A549 (cell line): ENCODE measurements around the gene CMTM3. TPM values are rescaled to one million over a fixed set of nuclear protein-coding genes. Genes with fewer than 3 reads are reported as not detected.
A peak's percentile ranks its signal among the peaks of the same experiment; 100 is the strongest.

Experiments used
- ATAC-seq, 2 experiments: fragments of 200-7000 bp in 1 of 2; fragments of >200 bp in 1 of 2; cut with Nextera tagmentation in 1 of 2; cut with Tn5 transposase in 1 of 2; 3 replicates each; pipeline versions ENCODE4 v1.8.0 to v1.9.1; 2018 to 2020; ENCODE audit warnings: mild to moderate bottlenecking in 1 of 2, moderate library complexity in 1 of 2
- CTCF ChIA-PET: fragments of 300-600 bp; sonication (Branson Sonifier 250); formaldehyde crosslinking; extraction: SDS; loops from one replicate; lab custom pipeline; 2021; ENCODE audit warnings: antibody characterized with exemption, inconsistent platforms; lab: Yijun Ruan, JAX
- POLR2A ChIA-PET: fragments of 350-600 bp; formaldehyde crosslinking; extraction: SDS; loops from one replicate; lab custom pipeline; 2021; ENCODE audit warnings: antibody characterized with exemption, inconsistent platforms; lab: Yijun Ruan, JAX
- DNase-seq, 2 experiments: peaks; one replicate each; pipeline versions ENCODE4 v3.0.0 to v3.0.0-alpha.2; 2011 to 2016; ENCODE audit warnings: low read depth in 1 of 2, low spot score in 1 of 2
- FAIRE-seq: peaks from 2 replicates; lab custom pipeline; 2011; peaks lifted over from hg19 to GRCh38; lab: Jason Lieb, UNC
- H3K27ac ChIP-seq, 2 experiments: fragments of >200 bp; sonication (Bioruptor Twin); formaldehyde crosslinking; 3 replicates each; pipeline ENCODE4 v1.5.1; 2016 to 2017
- H3K4me1 ChIP-seq: fragments of >200 bp; sonication (Bioruptor Twin); formaldehyde crosslinking; 3 replicates; pipeline ENCODE4 v1.6.1; 2016
- H3K4me2 ChIP-seq: fragments of >200 bp; sonication (Bioruptor Twin); formaldehyde crosslinking; 3 replicates; pipeline ENCODE4 v1.6.1; 2016
- H3K4me3 ChIP-seq: fragments of >200 bp; sonication (Bioruptor Twin); formaldehyde crosslinking; 3 replicates; pipeline ENCODE4 v1.5.1; 2016
- H3K9me3 ChIP-seq: fragments of >200 bp; sonication (Bioruptor Twin); formaldehyde crosslinking; 3 replicates; pipeline ENCODE4 v1.6.1; 2016
- CEBPB ChIP-seq, 2 experiments: fragments of >200 bp in 1 of 2; sonication (Bioruptor Twin) in 1 of 2; formaldehyde crosslinking in 1 of 2; IDR thresholded peaks; 2 replicates each; pipeline ENCODE4 v1.6.1; 2012 to 2016
- EP300 ChIP-seq, 2 experiments: fragments of >200 bp; sonication (Bioruptor Twin); formaldehyde crosslinking; IDR thresholded peaks; 2 replicates in 1 of 2; 3 replicates in 1 of 2; pipeline ENCODE4 v1.6.1; 2016 to 2017
- HEYL ChIP-seq: fragments of 250-450 bp; sonication (Bioruptor Pico); IDR thresholded peaks from 2 replicates; pipeline ENCODE4 v1.8.0; 2021; ENCODE audit warnings: mild to moderate bottlenecking, moderate library complexity
- HOXA7 ChIP-seq: fragments of 250-450 bp; sonication (Bioruptor Pico); IDR thresholded peaks from 2 replicates; pipeline ENCODE4 v1.5.0; 2020; ENCODE audit warnings: mild to moderate bottlenecking, moderate library complexity
- KDM1A ChIP-seq: fragments of 200-600 bp; sonication (generic); IDR thresholded peaks from 2 replicates; pipeline ENCODE4 v1.6.1; 2016; ENCODE audit warnings: low read depth, mild to moderate bottlenecking
- MAFK ChIP-seq: fragments of 450-650 bp; IDR thresholded peaks from 2 replicates; pipeline ENCODE4 v1.6.1; 2014; ENCODE audit not compliant: partially characterized antibody
- MYC ChIP-seq: IDR thresholded peaks from 2 replicates; pipeline ENCODE4 v1.6.1; 2012; ENCODE audit warnings: mild to moderate bottlenecking, inconsistent platforms, low read length, improper control_type of control experiment, borderline replicate concordance
- NR3C1 ChIP-seq: fragments of >200 bp; sonication (Bioruptor Twin); formaldehyde crosslinking; IDR thresholded peaks from 3 replicates; pipeline ENCODE4 v1.6.1; 2017
- RAD21 ChIP-seq, 2 experiments: fragments of >200 bp in 1 of 2; sonication (Bioruptor Twin) in 1 of 2; formaldehyde crosslinking in 1 of 2; IDR thresholded peaks in 1 of 2; conservative IDR thresholded peaks in 1 of 2; 2 replicates in 1 of 2; 3 replicates in 1 of 2; pipeline ENCODE4 v1.6.1; 2012 to 2018; ENCODE audit warnings: inconsistent platforms in 1 of 2
- RNF2 ChIP-seq: fragments of 200-600 bp; sonication (generic); IDR thresholded peaks from 2 replicates; pipeline ENCODE4 v1.6.1; 2016; ENCODE audit warnings: low read depth, mild to moderate bottlenecking, antibody characterized with exemption, moderate library complexity, borderline replicate concordance
- ZSCAN20 ChIP-seq: fragments of 250-450 bp; sonication (Bioruptor Pico); IDR thresholded peaks from 2 replicates; pipeline ENCODE4 v1.8.0; 2022; ENCODE audit warnings: mild to moderate bottlenecking, moderate library complexity
- WGBS: methylation state at CpG from one replicate; pipeline ENCODE4 v1.1.6; 2017; ENCODE audit errors: missing lambda C conversion rate; 5-methylcytosine and 5-hydroxymethylcytosine counted together
- polyA plus RNA-seq, 4 experiments: library from polyadenylated mRNA; depleted of rRNA in 3 of 4; stranded (reverse); fragments of >200 nt; fragmentation: RNase III in 1 of 4; extraction: RNeasy Plus Mini Kit Qiagen cat#74134 plus additional on column Dnase treatment in 1 of 4; gene quantifications; 2 replicates in 3 of 4; 3 replicates in 1 of 4; pipeline ENCODE4 v1.2.3, GENCODE V29; 2011 to 2017

The CMTM3 gene
- polyA plus RNA-seq, 2 of the 4 experiments (the other 2 are of a cell fraction), result 36.0 to 36.1 TPM

- FAIRE-seq (no peak), ATAC-seq (peak in 1 of 2 experiments; percentile 40; a peak in 3 of 6 replicates), DNase-seq (no peak)
- H3K4me2 ChIP-seq, result no peak overlapping the region
- H3K9me3 ChIP-seq, result no peaks in the 10 kb centered on the region
- WGBS, result 83% methylated on average over 4 of the region's 4 CpGs
- TF ChIP-seq HOXA7 (no peak), ZSCAN20 (CRISPR knock-in tag) (no peak), CEBPB (IDR thresholded peaks at IDR 0.05) (no peak), MYC (no peak), KDM1A (no peak)
- no peak overlapping the region for H3K4me3 ChIP-seq
- CTCF ChIA-PET, result interaction anchor here (0.7 to 4.0 kb wide), 8 partner anchors 9 to 287 kb away, joined by 3 to 24 read pairs (median 4); partner anchors contain the start of genes CKLF and NAE1
- POLR2A ChIA-PET, result interaction anchor here (0.6 kb wide), 1 partner anchor 15 kb away, joined by 4 read pairs; no protein-coding TSS in a partner anchor
- no peak overlapping the region for H3K27ac ChIP-seq
- no peaks in the 10 kb centered on the region for H3K4me1 ChIP-seq
These were observed 23.8 kb upstream of the CMTM3 start for GRCh38 chr16:66580605-66581209.

GRCh38 chr16:66581246-66581952 is 23.1 kb upstream of the CMTM3 start:
- Histone ChIP-seq H3K4me2 (no peak overlapping the region), H3K27ac (no peak overlapping the region), H3K4me3 (no peak overlapping the region), H3K4me1 (no peaks in the 10 kb centered on the region)
- no peak for DNase-seq
- FAIRE-seq, result no peak
- no peak for ATAC-seq
- WGBS, result 80% methylated on average over 3 of the region's 3 CpGs
- CTCF ChIA-PET, result interaction anchor here (0.9 to 4.0 kb wide), 7 partner anchors 8 to 250 kb away, joined by 3 to 24 read pairs (median 4); partner anchors contain the start of genes CKLF and NAE1
- TF ChIP-seq RNF2, result no peak
- TF ChIP-seq EP300 (IDR thresholded peaks at IDR 0.05), result no peak
- TF ChIP-seq HEYL (CRISPR knock-in tag), result no peak
- TF ChIP-seq HOXA7, result no peak
- TF ChIP-seq RAD21 (conservative IDR thresholded peaks at IDR 0.05 in 1 of 2, IDR thresholded peaks at IDR 0.05 in 1 of 2), result no peak
- TF ChIP-seq, all 56 proteins: peak for 0
- POLR2A ChIA-PET, result no interaction called here
- no peaks in the 10 kb centered on the region for H3K9me3 ChIP-seq

- ATAC-seq (no peak), DNase-seq (no peak), FAIRE-seq (no peak)
- TF ChIP-seq EP300 (IDR thresholded peaks at IDR 0.05), result no peak
- H3K4me1 ChIP-seq, result no peaks in the 10 kb centered on the region
- 86% methylated on average over 10 of the region's 10 CpGs for WGBS
- no peak overlapping the region for H3K4me3 ChIP-seq
- ChIA-PET POLR2A (no interaction called here), CTCF (interaction anchor here (0.6 to 1.5 kb wide), 7 partner anchors 13 to 289 kb away, joined by 3 to 5 read pairs (median 3); no protein-coding TSS in a partner anchor)
- no peak overlapping the region for H3K4me2 ChIP-seq
- no peak overlapping the region for H3K27ac ChIP-seq
- H3K9me3 ChIP-seq, result no peaks in the 10 kb centered on the region
These were observed 18.8 kb upstream of the CMTM3 start for GRCh38 chr16:66585481-66586239.

- ATAC-seq (no peak), FAIRE-seq (no peak), DNase-seq (no peak)
- Histone ChIP-seq H3K4me1 (no peaks in the 10 kb centered on the region), H3K27ac (no peak overlapping the region), H3K4me3 (no peak overlapping the region), H3K9me3 (no peaks in the 10 kb centered on the region), H3K4me2 (no peak overlapping the region)
- POLR2A ChIA-PET, result no interaction called here
- CTCF ChIA-PET, result interaction anchor here (0.6 to 2.4 kb wide), 2 partner anchors 17 to 117 kb away, joined by 3 to 7 read pairs; no protein-coding TSS in a partner anchor
- TF ChIP-seq NR3C1 (no peak), MAFK (peak; percentile 23)
- WGBS, result 76% methylated on average over 7 of the region's 7 CpGs
These were observed 16.5 kb upstream of the CMTM3 start for GRCh38 chr16:66587881-66588600.
